Astrocyte (in vitro differentiated cells and primary cell): ENCODE data around the gene ILDR1.

ENCODE experiments used
- CTCF ChIP-seq: IDR thresholded peaks from 2 replicates; pipeline ENCODE4 v1.5.1; 2011; ENCODE audit warnings: low read depth, mild to moderate bottlenecking, inconsistent platforms, low read length, moderate library complexity; ENCODE audit not compliant: insufficient read depth
- EZH2 ChIP-seq: IDR thresholded peaks from 2 replicates; pipeline ENCODE4 v1.6.1; 2012; ENCODE audit warnings: mild to moderate bottlenecking, low read length, inconsistent platforms; ENCODE audit not compliant: insufficient read depth

- TF ChIP-seq CTCF (no peak), EZH2 (no peak)
Measured at GRCh38 chr3:121979246-121979645, 42.8 kb downstream of the ILDR1 start.
